T1000 (cell line): ENCODE results near the gene ARHGAP36.

Experiments used
- DNase-seq: peaks from one replicate; lab custom pipeline; 2025; ENCODE audit warnings: mixed read lengths; lab: John Stamatoyannopoulos, UW

The ARHGAP36 gene

DNA sequence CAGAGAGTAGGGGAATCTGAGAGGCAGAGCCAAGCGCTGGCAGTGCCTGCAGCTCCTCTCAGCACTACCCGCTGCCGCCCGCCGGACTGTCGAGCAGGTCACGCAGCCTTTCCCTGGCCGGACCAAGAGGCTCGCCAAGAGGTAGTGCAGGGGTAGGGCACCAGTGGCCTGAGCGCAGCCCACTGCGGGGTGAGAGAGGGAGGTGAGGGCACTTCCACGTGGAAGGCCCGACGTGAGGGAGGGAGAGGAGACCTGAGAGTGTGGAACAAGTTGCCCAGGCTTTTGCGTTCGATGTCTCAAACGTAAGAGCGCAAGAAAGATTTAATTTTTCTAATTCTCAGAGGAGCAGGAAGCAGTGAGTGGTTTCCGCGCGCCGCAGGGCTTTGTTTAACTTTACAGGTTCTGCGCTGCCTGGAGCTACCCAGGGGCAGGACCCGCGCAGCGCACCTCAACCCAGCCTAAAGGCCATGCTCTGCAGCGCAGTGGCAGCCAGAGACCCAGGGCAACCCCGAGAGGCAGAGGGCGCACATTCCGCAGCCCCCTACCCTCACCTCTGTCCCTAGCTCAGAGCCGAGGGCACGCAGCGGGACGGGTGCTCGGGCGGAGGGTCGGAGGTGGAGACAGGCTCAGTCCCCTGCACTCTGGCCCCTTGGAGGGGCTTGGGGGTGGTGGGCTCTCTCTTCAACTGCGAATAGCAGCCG lies 14.9 kb downstream of the ARHGAP36 start:
- DNase-seq = no peak

DNA sequence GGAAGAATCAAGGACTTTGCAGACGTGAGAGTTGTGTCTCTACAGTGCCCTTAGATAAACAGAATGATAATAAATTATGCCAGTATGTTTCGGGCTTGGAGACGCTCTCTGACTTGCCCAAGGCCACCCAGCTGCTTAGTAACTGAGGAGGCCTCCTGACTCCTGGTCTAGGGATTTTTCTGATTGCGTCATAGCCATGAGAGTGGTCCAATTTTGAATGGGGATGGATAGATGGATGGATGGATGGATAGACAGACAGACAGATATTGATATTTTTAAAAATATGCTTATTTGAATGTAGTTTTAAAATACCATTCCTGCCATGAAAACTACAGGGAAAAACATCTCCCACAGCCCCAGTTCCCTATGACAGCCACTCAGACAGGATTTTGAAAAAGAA lies 15.5 kb downstream of the ARHGAP36 start:
- no peak for DNase-seq

DNA sequence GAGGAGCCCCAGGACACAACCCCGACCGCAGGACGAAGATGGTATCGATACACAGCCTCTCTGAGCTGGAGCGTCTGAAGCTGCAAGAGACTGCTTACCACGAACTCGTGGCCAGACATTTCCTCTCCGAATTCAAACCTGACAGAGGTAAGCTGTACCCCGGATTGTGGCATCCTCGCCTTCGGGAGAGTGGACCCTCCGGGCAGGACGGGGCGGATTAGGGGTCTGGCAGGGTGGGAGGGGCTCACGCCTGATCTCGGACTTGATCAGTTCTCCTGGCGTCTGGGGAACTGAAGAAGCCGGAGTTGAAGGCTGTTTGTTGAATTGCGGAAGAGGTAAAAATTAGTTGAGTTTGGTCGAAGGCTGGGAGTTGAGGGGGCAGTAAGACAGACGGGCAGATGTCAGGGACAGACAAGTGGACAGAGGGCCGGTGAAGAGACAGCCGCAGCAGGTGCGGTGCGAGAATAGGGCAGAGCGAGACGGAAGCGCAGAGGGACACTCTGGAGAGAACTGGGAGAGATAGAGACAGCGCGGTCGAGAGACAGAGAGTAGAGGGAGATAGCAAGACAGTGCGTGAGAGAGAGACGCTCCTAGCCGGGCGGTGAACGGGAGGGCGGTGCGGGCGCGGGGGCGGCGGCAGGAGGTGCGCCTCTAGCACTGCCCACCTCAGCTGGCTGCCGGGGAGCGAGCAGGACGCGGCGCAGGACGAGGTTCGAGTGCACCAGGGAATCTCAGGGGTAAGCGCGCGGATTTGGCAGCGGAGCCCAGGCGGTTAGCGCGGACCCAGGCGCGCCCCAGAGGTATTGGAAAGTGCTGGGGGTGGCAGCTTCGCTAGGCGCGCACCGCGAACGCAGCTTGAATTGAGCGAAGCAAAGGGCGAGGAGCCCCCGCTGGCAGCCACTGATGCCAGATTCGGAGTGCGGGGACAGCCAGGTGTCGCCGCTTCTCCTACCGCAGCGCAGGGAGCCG lies 23.9 kb downstream of the ARHGAP36 start:
- DNase-seq = no peak

DNA sequence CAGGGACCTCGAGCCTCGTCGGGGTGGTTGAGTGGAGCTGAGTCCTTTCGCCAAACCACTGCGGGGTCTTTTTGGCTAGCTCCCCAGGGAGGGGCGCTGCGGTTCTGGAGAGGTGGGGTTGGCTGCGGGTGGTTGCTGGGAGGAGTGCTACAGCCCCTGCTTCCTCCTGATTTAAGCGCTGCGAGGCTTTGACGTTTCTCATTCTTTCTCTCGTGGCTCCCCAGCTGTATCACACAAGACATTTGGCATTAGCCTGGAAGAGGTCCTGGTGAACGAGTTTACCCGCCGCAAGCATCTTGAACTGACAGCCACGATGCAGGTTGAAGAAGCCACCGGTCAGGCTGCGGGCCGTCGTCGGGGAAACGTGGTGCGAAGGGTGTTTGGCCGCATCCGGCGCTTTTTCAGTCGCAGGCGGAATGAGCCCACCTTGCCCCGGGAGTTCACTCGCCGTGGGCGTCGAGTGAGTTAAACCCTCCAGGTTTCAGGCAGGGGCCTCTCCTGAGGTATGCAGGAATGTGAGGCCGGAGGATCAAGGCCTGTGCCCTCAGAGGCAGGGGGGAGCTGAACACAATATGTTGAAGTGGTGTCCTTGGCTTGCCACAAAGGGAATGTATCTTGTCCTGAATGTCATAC lies 25.5 kb downstream of the ARHGAP36 start:
- no peak for DNase-seq

DNA sequence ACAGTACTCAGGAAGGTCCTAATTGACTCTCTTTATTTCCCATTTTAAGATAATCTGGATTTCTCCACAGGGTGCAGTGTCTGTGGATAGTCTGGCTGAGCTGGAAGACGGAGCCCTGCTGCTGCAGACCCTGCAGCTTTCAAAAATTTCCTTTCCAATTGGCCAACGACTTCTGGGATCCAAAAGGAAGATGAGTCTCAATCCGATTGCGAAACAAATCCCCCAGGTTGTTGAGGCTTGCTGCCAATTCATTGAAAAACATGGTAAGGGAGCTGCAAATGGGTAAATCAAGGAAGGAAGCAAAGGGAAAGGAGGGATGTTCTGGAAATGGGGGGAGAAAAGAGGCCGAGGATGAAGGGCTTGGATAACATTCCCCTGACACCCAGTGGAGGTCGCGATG lies 26.0 kb downstream of the ARHGAP36 start:
- DNase-seq = no peak

DNA sequence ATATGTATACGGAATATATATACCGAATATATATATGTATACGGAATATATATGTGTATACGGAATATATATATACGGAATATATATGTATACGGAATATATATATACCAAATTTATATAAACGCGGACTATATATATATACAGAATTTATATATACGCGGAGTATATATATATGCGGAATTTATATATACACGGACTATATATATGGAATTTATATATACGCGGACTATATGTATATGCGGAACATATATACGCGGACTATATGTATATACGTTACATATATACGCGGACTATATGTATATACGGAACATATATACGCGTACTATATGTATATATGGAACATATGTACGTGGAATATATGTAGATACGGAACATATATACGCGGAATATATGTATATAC lies 78.6 kb downstream of the ARHGAP36 start:
- no peak for DNase-seq

DNA sequence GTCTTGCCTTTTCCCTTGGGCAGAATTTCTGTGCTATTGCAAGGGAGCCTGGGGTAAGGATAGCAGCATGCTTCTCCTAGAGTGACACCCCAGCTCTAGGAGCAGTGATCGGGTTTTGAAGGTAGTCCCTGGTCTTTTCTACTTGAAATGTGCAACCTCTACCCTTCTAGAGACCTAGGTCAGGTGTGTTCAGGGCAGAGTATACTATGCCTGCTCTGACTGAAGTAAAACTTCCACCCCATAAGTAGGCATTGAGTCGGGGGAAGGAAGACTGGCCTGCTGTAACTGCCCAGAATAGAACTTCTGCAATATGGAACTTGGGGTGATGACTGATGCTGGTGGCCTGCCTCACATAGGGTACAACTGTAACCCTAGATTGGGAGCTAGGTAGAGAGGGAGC lies 80.9 kb downstream of the ARHGAP36 start:
- no peak for DNase-seq
